ENCODE data around the gene ATAD3C.

DNA sequence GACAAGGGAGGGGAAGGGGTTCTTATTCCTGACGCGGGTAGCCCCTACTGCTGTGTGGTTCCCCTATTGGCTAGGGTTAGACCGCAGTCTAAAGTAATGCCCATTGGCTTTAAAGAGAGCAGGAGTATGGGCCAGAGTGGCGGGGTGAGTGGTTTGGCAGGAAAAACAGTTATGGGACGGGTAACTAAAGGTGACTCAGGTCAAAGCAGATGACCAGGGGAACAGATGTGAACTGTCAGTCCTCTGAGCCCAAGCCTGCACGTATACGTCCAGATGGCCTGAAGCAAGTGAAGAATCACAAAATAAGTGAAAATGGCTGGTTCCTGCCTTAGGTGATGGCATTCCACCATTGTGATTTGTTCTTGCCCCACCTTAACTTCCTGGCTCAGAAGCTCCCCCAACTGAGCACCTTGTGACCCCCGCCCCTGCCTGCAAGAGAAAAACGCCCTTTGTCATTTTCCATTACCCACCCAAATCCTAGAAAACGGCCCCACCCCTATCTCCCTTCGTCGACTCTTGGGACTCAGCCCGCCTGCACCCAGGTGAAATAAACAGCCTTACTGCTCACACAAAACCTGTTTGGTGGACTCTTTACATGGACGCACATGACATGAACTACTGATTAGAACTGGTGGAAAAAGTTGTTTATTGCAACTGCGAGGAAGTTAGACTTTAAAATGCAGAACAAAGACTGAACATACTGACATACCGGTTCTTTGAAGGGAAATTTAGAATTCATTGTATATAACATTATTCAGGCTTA lies 21.3 kb downstream of the ATAD3C start:
- no peak for TF ChIP-seq POLR2A (IDR thresholded peaks at IDR 0.05)
- TF ChIP-seq, protein P1, sequence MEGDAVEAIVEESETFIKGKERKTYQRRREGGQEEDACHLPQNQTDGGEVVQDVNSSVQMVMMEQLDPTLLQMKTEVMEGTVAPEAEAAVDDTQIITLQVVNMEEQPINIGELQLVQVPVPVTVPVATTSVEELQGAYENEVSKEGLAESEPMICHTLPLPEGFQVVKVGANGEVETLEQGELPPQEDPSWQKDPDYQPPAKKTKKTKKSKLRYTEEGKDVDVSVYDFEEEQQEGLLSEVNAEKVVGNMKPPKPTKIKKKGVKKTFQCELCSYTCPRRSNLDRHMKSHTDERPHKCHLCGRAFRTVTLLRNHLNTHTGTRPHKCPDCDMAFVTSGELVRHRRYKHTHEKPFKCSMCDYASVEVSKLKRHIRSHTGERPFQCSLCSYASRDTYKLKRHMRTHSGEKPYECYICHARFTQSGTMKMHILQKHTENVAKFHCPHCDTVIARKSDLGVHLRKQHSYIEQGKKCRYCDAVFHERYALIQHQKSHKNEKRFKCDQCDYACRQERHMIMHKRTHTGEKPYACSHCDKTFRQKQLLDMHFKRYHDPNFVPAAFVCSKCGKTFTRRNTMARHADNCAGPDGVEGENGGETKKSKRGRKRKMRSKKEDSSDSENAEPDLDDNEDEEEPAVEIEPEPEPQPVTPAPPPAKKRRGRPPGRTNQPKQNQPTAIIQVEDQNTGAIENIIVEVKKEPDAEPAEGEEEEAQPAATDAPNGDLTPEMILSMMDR (IDR thresholded peaks at IDR 0.05 in 8 of 11, conservative IDR thresholded peaks at IDR 0.05 in 3 of 11): no peak
- TF ChIP-seq POLR2AphosphoS5 (IDR thresholded peaks at IDR 0.05): no peak

Data from spleen (tissue), 7 donors.